Stimulated activated CD8-positive, alpha-beta memory T cell treated with anti-CD3 and anti-CD28 coated beads, Interleukin-4, amount 100 ng/mL, for 24 hours (primary cell): ENCODE data around the gene LRRC36.
A peak's percentile ranks its signal among the peaks of the same experiment; 100 is the strongest.

Experiments
- DNase-seq: peaks from one replicate; pipeline ENCODE4 v3.0.0-alpha.2; 2020; ENCODE audit warnings: low read depth

The LRRC36 gene, protein sequence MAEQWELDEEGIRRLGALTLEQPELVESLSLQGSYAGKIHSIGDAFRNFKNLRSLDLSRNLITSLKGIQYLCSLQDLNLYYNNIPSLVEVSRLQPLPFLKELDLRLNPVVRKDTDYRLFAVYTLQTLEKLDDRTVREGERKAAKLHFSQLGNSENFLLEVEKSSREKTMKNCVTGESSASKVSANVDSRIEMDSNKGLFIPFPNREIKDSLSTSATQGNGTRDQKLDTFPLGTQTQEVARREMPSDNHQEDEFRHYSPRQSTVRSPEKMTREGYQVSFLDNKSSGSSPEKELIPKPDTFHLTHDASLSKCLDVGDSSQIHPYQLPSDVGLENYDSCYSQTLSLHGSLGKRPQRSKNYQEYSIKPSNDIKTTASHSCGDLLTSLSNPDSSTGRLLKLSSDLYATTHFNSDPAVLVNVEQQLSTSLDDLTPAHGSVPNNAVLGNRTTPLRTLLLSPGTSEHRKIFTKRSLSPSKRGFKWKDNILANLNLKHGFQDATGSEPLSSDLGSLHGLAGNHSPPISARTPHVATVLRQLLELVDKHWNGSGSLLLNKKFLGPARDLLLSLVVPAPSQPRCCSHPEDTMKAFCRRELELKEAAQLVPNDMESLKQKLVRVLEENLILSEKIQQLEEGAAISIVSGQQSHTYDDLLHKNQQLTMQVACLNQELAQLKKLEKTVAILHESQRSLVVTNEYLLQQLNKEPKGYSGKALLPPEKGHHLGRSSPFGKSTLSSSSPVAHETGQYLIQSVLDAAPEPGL

DNA sequence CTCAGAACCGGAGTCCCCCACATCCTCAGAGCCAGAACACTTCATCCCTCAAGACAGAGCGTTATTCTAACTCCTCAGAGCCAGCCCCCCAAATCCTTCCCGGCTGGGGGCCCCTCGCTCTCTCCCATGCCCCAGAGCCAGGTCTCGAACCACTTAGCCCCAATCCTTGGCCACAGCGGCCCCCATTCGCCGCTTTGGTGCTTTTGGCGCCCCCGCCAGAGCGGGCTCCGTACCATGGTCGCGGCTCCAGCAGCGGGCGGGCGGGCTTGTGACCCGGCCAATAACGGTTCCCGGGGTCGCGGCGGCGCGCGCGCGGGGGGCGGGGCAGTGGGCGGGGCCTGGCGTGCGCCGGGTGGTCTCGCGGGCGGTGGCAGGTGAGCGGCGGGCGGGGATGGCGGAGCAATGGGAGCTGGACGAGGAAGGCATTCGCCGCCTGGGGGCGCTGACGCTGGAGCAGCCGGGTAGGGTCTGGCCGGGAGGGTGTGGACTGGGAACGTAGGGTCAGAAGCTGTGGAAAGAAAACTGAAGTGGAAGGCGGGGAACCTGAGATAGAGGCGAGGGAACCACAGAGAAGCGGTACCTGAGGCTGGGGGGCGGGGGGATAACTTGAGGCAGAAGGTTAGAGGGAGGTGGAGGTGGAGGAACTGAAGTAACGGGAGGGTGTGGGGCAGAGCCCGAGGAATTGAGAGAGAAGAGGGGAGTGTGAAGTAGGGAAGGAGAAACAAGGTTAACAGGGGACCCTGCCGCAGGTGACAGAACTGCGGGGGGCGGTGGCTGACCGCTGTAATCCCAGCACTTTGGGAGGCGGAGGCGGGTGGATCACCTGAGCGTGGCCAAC is at the start of gene LRRC36, which contains the start of gene KCTD19:
Gene LRRC36 (plus strand): TSS at position 344 of the 838 bp plus-strand sequence. CDS start 48 bp downstream, at position 392.
Gene KCTD19 (minus strand): TSS at position 270 of the 838 bp plus-strand sequence. CDS start 34 bp downstream, at position 236.
- DNase-seq = peak; percentile 61

GRCh38 chr16:67277294-67277998 is 49.2 kb upstream of the LRRC36 start:
- no peak for DNase-seq

GRCh38 chr16:67277999-67278772 is 48.4 kb upstream of the LRRC36 start:
- no peak for DNase-seq

GRCh38 chr16:67278773-67279295 is 47.8 kb upstream of the LRRC36 start:
- no peak for DNase-seq

DNA sequence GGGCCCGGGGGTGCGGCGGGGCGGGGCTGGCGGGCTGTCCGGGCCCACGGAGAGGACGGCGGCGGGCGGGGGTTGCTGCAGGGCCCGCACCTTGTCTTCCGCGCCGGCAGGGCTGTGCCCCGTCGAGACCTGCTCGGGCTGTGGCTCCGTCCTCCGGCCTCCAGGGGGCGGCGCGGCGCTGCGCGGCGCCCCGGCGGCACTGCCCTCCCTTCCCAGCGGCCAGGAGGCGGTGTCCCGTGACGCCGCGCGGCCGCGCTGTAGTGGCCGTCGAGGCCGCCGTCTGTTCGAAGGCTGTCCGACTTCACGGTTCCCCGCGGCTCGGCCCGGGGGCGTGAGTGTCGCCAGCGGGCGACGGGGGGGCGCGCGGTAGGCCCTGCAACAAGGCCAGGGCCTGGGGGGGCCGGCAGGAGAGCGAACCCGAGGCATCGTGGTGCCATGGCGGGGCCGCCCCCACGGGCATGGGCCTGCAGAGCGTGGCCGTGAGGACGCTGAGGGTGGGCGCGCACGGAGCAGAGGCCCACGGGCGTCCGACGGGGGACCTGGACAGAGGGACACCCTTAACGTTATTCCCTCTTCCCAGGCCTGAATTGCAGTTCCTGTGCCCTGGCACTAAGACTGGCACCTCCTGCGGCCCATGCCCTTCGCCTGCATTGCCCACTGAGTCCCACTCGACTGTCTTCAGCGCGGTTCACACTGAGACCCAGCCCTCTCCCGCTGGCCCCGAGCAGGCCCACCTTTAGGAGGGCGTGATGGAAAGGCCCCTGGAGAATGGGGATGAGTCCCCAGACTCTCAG is 47.1 kb upstream of the LRRC36 start, which contains the start of gene PLEKHG4:
Gene PLEKHG4 (plus strand): TSS at position 237 of the 794 bp plus-strand sequence. CDS start 513 bp downstream, at position 750.
- DNase-seq = peak; percentile 69

- no peak for DNase-seq
Observed at GRCh38 chr16:67280090-67281015, 46.3 kb upstream of the LRRC36 start.

DNA sequence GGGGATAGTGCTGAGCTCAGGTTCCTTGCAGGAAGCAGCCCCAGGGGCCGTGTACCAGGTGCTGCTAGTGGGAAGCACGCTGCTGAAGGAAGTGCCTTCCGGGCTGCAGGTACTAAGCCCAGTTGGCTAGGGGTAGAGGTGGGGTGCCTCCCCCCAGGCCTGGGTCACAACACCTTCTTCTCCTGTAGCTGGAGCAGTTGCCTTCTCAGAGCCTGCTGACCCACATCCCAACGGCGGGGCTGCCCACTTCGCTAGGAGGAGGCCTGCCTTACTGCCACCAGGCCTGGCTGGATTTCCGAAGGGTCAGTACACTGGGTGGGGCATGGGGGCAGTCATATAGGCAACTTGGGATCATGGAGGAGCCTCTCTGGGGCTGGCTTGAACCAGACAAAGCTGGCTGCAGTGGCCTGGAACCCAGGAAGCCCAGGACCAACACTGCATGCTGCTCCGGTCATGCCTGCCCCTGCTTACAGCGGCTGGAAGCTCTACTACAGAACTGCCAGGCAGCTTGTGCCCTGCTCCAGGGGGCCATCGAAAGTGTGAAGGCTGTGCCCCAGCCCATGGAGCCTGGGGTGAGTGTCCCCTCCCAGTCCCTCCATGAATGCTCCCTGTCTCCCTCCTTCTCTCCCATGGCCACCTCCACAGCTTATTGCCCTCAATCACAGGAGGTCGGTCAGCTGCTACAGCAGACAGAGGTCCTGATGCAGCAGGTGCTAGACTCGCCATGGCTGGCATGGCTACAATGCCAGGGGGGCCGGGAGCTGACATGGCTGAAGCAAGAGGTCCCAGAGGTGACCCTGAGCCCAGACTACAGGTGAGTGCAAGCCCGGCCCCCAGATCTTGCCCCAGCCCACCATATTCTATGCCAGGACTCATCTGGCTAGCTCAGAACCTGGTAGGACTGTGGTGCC is 44.8 kb upstream of the LRRC36 start:
- DNase-seq = no peak

DNA sequence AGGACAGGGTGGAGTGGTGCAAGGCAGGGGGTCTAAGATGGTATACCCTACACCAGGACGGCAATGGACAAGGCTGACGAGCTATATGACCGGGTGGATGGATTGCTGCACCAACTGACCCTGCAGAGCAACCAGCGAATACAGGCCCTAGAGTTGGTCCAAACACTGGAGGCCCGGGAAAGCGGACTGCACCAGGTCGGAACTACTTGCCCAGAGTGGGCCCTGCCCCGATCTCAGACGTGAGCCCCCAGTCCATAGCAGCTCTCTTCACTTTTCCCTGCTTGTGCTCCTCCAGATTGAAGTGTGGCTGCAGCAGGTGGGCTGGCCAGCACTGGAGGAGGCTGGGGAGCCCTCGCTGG is 44.2 kb upstream of the LRRC36 start:
- DNase-seq = no peak

GRCh38 chr16:67283039-67283825 is 43.4 kb upstream of the LRRC36 start:
- no peak for DNase-seq

DNA sequence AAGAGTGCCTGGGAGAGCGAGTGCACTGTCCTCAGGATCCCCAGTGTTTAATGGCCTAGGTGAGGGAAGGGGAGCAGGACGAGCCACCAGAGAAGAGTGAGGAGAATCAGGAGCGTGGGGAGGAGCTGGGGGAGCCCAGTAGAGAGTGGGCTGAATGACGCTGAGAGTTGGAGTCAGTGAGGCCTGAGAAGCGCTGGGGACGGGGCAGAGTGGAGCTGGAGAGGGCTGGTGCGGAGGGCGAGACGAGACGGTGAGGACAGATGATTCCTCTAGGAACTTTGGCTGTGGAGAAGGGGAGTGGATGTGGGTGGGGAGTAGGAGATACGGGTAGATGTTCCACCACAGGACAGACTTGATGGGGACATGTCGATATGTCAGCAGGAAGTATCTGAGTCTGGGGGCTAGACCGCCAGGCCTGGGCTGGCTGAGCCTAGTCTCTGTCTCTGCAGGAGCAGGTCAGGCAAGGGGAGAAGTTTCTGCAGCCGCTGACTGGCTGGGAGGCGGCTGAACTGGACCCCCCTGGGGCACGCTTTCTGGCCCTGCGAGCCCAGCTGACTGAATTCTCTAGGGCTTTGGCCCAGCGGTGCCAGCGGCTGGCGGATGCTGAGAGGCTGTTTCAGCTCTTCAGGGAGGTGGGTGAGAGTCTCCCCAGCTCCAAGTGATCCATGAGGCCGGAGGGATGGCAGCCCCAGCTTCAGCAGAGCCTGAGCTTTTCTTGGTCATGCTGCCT is 42.6 kb upstream of the LRRC36 start:
- DNase-seq = no peak

DNA sequence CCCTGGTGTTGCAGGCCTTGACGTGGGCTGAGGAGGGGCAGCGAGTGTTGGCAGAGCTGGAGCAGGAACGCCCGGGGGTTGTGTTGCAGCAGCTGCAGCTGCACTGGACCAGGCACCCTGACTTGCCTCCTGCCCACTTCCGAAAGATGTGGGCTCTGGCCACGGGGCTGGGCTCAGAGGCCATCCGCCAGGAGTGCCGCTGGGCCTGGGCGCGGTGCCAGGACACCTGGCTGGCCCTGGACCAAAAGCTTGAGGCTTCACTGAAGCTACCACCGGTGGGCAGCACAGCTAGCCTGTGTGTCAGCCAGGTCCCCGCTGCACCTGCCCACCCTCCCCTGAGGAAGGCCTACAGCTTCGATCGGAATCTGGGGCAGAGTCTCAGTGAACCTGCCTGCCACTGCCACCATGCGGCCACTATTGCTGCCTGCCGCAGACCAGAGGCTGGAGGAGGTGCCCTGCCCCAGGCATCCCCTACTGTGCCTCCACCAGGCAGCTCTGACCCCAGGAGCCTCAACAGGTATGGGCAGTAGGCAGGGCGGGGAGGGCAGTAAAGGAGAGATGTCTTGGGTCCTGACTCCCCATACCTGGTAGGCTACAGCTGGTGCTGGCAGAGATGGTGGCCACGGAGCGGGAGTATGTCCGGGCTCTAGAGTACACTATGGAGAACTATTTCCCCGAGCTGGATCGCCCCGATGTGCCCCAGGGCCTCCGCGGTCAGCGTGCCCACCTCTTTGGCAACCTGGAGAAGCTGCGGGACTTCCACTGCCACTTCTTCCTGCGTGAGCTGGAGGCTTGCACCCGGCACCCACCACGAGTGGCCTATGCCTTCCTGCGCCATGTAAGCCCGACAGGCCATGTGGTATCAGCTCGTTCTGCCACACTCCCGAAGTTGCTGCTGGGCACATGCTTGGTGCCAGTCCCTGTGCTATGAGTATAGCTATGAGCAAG is 41.6 kb upstream of the LRRC36 start:
- no peak for DNase-seq

GRCh38 chr16:67286441-67287235 is 40.0 kb upstream of the LRRC36 start:
- no peak for DNase-seq

- DNase-seq = no peak
Observed at GRCh38 chr16:67287960-67288359, 38.7 kb upstream of the LRRC36 start.

DNA sequence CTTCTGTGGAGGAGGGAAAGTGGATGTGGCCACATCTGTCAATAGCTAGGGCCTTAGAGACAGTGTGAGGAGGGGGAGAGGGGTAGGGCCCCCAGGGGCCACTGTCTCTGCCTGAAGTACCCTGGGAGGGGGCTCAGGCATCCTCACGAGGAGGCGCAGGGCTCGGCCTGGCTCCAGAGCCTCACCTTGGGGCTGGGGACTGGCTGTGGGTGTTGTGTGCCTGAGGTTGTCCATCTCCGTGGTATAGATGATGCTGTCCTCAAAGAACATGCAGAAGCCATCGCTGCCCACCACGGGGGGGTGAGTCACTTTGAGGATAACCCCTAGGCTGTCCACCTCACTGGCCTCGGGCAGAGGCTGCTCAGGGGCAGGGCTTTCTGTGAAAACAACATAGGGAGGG is 35.2 kb upstream of the LRRC36 start:
- no peak for DNase-seq
